Stimulated activated CD8-positive, alpha-beta memory T cell treated with anti-CD3 and anti-CD28 coated beads, Interleukin-12 subunit alpha, Interleukin-12 subunit beta, amount 100 ng/mL, for 1 hour (primary cell): ENCODE data around the gene MED22.

Source experiments
- DNase-seq: peaks from one replicate; pipeline ENCODE4 v3.0.0-alpha.2; 2020; ENCODE audit warnings: low read depth

The MED22 gene

DNA sequence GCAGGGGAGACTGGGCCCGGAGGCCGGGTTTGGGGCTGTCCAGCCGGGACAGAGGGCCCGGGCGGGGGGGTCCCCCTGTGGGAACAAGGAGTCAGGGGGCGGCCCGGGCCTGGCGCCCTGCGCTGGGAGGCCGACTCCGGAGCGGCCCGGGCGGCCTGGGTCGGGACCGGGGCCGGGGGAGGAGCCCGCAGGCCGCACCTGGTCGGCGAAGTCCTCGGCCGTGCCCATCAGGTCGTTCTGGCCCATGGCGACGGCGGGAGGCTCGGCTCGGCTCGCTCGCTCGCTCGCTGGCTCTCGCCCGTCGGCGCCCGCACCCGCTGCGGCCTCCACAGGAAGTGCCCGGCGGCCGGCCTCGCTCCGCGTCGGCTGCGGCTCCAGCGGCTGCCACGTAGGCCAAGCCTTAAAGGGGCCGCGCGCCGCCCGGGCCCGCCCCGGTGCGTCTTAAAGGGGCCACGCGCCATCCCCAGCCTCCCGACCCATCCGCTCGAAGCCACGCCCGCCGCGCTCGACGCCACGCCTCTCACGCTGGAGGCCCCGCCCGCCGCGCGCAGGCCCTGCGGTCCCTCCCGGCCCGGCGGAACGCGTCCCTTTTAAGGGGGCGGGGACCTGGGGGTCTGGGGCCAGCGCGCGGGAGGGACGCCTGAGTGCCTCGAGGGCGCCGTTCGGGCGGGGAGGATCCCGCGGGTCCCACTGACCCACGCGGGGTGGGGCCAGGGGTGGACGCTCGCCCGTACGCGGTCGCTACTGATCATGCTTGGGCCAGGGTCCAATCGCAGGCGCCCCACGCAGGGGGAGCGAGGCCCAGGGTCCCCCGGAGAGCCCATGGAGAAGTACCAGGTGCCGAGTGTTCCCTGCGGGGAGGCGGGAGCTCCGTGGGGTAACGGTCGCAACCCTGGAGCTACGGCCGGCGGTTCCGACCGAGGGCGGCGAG lies 28.1 kb upstream of the MED22 start, which contains the start of the genes STKLD1 and SURF4:
Gene STKLD1 (plus strand): TSS at position 643 of the 931 bp plus-strand sequence. CDS start 108 bp downstream, at position 751.
Gene SURF4 (minus strand): TSS at position 337 of the 931 bp plus-strand sequence. CDS start 91 bp downstream, at position 246.
- peak; percentile 86 for DNase-seq

DNA sequence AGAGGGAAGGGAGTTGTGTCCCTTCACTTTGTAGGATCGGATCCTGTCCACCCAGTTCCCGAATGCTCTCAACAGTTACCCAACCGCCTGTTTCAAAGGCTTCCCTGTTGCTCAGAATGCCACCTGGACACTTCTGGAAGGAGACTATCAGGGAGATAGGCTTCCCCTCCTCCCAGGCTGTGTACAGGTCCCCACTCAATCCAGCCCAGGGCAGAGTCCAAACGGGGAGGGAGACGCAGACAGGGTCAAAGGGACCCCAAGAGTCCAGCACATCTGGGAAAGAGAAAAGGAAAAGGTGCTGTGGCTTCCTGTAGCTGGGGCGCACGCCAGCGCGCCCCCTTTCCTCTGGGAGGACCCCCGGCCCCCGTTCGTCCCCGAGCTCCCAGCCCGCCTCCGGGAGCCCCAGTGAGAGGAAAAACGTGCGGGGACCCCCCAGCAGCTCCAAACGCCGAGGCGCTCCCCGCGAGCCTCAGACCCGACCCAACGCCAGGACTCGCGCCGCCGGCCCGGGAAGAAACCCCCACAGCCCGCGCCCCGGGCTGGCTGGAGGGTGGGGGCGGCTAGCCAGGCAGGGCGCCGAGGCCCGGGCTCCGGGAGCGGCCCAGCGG lies 27.3 kb upstream of the MED22 start:
- no peak for DNase-seq

DNA sequence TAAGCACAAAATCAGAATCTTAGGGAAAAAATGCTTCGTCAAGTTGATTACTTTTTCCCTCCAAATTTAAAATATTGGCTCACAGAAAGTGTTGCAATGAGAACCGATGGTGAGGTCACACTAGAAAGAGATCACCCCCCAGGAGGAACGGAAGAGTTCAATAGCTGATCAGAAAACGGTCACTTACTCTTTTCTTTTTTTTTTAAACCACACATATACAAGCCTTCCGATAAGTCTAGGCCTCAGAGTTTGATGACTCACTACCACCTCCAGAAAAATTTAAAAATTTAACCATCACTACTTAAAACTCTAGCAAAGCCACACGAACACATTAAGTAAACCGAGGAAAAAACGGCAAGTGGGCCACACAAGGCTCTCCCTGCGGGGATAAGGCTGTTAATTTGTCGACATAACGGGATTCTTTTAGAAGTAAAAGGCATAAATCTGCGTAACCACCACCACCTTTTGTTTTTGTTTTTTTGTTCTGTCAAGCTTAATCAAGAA lies 26.7 kb upstream of the MED22 start:
- no peak for DNase-seq

DNA sequence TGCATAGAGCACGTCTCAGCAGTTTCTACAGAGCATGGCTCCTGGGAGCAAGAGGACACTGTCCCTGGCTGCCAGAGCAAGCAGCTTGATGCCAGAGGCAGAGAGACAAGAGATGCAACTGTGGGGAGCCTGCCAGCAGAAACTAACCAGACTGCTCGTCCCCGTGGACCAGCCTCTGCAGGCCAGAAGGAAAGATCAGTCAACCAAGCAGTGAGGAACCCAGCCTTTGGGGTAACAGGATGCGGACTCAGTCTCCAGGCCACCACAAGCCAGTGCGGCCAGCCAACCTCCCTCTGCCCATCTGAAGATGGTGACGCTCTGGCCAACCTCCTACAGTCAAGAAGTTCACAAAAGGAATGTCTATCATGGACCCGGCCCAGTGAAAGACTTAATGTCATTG lies 24.2 kb upstream of the MED22 start:
- DNase-seq = no peak

DNA sequence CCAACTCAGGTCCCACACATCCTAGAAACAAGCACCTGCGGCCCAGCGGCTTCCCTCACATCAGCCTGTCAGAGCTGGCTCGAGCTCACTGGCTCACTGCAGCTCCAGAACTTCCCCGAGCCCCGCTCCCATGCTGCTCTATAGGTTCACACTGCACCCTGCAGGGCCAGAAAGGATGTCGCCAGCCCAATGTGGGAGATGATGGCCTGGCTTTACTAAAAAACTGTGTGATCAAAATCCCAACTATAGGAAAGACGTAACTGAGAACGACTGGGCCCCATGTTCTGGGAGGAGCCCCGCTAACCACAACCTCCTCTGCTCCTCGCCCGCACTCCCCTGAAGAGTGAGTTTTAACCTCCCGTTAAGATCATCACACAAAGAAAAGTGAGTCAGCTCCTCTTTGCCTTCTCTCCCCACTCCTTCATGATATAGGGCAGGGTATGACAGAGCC lies 23.4 kb upstream of the MED22 start:
- DNase-seq = peak; percentile 49

DNA sequence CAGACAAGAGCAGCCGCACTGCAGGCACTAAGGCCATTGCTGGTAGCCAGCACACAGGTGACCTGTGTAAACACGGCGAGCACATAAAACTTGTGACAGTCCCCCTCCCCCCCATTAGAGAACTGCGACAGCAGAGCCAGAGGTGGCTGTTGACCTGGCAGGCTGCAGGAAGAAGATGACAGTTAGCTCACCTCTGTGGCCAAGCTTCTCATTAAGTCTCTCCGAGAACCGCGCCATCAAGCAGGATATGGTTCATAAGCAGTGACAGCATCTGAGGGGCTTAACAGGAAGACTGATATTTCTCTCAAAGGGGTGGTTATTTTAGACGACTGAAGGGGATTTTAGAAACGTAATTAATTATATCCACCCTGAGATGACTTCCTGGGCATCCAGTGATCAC lies 22.8 kb upstream of the MED22 start:
- DNase-seq = no peak

DNA sequence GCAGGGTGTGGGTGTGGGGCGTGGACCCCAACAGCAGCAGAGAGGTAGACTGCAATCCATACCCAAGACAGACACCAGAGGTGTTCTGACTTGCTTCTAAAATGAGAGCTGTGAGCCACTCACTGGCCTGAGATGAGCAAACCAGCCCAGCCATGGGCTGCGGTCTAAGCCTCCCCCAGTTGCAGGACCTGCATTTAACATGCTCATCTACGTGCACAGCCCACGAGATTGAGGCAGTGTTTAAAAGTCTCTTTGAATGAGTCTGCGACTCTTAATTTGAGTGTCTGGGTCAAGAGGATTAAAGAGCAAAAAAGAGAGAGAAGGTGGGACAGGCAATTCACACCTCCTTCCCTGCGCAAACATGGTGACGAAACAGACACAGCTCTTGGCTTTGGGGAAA lies 22.0 kb upstream of the MED22 start:
- no peak for DNase-seq

DNA sequence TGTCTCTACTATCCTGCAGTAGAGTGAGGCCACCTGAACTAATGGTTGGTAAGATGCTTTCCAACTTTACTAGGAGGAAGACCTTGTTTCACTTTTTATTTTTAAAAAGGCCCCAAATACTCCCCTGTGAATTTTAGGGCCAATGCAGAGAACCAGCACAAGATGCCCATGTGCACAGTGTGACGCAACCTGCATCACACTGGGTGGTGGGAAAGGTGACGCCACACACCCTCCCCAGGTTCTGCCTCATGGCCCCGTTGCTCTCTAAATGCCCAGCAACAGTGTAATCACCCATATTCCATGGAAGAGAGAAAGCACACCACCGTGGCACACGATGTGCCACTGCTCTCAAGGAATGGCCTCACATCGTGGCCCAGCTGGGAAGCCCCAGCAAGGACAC lies 21.5 kb upstream of the MED22 start:
- DNase-seq = no peak

DNA sequence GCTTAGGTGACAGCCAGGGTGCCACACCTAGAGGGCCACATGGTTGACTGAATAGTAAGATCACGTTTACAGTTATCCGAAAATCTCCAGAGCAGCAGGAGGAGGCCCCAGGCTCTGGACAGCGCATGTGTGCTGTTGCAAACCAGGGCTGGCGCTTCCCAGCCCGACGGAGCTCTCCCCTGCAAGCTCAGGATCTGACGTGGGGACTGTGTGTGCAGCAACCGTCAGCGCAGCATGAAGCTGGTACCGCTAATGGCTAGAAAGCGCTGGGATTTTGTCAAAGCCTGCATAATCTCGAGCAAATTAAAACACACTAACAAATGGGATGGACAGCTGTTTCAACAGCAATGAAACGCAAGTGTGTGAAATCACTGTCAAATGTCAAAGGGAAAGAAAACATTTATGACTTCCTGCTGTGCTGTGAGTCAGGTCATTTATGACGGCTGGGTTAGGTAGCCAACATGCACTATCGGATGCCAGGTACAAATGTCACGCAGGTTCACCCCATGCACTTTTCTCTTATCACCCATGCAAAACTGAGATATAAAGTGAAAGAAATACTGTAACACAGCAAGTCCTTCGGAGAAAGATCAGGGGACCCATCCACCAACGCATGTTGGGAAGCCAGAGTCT lies 20.4 kb upstream of the MED22 start:
- no peak for DNase-seq

DNA sequence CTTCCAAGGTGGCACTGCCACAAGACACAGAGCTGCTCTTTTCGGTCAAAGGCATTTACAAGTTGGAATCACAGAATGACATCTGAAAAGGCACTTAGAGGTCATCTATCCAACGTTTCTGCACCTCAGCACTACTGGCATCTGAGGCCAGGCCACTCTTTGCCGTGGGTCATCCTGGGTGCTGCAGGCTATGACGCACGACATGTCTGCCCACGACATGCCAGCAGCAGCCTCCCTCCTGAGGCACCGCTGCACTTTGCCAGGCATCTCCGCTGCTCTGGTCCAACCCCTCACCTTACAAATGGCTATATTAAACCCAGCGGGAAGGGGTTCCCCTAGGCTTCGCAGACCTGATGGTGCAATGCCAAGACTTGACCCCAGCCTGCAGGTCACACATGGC lies 19.8 kb upstream of the MED22 start:
- no peak for DNase-seq

DNA sequence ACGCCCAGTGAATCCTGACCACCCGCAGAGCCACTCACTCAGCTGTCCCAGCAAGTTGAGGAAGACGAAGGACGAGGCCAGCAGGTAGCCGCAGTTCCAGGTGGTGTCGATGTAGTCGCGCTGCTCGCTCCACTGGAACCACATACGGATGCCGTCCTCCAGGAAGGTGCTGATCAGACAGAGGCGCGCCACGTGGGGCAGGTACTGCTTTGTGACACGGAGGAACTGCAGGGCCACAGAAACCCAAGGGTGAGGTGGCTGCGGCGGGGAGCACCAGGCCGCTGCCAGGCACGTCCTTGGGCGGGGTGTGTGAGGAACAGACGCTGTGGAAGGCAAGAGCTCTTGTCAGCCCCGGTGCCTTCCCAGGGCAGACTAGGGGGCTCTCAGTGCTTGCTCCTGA lies 19.3 kb upstream of the MED22 start:
- no peak for DNase-seq

DNA sequence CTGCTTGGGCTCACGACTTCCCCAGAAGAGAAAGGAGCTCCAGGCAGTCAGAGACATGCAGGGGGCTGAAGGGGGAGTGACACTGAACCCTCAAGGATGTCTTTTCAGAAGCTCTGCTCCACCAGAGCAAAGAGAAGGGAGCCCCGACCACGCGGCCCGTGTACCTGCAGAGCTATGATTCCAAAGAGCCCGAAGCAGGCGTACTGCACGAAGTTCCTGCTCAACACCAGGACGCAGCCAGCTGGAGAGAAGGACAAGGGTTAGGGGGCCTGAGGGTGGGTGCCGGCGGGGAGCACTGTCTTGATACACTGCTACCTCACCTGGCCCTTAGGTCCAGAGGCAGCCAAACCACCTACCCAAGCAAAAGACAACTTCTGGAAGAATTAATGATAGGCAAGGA lies 18.5 kb upstream of the MED22 start:
- no peak for DNase-seq

DNA sequence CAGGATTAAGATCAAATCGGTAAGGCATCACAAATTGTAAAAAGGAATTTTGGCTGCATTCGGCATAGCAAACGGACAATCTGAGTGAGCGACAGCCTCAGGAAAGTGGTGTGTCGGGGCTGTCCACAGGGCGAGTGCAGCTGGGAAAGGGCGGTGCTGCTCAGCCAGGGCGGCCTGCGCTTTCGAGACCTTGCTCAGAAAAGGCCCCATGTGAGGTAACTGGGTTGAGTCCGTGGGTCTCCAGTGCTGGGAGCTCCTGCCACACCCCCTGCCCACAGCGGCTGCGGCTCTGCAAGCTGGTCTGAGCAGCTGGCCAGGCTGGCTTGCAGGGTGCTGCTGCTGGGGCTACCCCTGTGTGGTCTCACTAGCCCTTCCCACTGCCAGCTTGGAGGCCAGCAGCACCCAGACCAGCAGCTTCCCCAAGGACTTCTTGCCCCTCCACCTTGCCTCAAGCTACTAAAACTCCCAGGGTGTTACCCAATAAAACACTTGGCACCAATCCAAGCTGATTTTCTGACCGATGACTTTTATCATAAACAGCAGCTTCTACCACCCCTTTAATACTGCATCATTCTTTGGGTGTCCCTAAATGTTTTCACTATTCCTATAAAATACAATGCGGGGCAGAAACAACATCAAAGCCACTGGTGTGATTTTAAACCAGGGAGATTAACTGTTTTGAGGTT lies 14.6 kb upstream of the MED22 start:
- no peak for DNase-seq

DNA sequence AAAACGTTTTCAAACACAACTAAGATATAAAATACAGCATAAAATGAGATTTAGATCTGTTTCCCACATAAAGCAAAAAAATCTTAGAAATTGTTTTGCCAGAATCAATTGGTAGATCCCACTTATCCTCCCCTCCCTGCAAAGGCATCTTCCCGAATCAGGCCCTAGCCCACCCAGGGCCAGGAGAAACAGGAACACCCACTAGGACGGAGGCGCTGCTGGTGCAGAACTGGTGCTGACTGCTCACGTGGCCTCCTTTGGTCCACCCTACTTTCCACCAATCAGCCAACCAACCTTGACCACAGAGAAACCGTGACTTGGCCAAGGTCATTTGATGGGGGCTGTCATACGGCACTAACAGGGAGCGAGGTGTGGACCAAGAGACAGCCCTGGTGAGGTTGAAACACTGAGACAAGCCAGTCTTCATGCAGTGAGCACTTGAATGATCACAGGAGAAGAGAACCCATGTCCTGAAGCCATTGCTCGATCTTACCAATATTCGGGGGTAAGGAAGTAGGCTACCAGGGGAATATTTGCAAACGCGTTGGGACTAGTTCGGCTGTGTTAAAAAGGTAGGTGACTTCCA lies 13.7 kb upstream of the MED22 start:
- DNase-seq = no peak

DNA sequence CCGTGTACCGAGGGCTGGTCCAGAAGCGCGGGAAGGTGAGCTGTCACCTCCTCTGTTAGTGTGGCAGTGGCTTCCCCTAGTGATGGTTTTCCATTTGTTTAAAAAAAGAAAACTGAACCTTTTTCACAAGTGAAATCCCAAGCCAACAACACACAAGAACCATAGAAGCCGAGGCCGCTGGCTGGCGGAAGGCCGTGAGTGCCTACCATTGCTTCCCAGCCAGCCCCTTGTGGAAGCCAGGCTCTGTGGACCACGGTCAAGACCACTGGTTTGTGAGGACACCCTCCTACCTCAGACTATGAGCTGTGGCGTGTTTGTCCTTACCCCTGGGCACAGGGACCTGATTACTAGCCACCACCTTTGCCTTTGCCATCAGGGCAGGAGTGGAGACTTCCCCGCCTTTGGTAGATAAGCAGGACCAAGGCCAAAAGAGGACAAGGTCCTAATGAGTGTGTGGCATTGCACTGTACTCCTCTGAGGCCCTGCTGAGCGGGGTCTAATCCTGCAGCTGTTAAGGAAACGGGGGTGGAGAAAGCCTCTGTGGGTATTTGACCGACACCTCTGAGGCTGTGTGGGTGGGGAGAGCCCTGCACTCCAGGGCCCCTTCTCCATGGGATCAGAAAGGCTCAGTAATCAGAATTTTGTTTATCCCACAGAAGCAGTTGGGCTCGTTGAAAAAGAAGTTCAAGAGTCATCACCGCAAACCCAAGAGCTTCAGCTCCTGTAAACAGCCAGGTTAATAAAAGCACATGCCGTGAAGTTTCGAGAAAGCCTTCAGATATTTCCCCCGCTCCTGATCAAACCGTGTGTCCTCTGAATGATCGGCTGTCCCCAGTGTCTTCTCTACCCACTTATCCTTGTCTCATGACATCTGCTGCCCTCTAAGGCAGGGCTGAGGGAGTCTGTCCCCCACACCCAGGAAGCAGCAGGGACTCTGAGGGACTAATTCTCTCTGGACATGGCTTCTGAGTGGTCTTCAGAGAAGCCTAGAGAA lies 12.8 kb upstream of the MED22 start:
- no peak for DNase-seq

DNA sequence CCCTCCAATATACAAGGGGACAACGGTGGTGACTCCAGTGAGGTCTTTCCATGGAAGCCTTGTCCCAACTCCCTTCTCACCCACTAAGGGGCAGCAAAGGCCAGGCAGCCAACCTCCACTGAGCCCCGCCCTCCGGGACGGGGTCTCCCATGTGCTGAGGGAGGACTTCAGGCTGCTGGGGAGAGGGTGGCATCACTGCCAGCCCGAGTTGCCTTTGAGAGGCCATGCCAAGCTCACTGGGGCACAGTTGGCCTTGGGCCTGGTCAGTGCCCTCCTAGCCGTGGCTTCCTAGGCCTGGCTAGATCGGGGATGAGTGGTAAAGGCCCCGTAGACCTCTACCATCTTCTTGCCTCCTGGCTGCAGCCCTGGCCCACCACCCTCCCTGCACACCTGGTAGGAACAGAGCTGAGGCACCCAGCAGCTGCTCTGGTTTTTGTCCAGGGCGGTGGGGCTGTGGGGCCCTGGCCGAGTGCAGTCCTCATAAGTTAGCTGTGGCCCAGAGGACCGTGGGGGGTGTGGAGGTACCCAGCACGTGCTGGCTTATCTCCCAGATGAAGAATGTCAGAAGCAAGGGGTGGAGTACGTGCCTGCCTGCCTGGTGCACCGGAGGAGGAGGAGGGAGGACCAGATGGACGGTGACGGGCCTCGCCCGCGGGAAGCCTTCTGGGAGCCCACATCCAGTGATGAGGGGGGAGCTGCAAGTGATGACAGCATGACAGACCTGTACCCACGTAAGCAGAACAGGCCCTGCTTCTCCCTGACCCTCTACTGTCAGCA lies 11.7 kb upstream of the MED22 start:
- no peak for DNase-seq

DNA sequence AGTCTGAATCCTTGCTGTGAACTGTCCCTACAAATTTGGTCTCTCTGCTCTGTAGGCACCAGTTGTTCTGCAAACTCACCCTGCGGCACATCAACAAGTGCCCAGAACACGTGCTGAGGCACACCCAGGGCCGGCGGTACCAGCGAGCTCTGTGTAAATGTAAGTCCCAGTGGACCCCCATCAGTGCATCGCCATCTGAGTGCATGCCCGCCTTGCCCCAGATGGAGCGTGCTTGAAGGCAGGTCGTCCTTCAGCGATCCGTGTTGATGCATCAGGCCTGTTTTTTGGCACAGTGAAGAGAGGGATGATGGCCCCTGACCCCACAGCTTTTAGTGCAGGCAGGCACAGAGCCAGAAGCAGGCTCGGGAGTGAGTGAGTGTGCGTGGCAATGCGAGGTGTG lies 9.7 kb upstream of the MED22 start:
- no peak for DNase-seq

DNA sequence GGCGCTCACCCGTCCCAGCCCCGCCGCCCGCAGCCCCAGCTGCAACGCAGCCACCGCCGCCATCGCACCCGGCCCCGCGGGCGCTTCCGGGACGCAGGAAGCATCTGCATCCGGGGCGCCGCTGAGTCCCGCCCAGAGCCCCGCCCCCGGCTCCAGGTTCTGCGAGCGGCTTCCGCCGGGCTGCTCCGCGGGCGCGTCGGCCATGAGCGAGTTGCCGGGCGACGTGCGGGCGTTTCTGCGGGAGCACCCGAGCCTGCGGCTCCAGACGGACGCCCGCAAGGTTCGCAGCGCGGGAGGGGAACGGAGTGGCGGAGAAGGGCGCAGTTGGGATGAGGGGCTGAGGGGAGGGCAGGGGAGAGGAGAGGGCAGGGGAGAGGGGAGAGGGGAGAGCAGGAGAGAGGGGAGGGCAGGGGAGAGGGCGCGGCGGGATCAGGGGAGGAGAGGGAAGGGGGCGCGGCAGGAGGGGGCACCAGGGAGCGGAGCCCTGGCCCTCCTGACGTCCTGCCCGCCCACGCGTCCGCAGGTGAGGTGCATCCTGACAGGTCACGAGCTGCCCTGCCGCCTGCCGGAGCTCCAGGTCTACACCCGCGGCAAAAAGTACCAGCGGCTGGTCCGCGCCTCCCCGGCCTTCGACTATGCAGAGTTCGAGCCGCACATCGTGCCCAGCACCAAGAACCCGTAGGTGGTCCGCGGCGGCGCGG lies 8.6 kb upstream of the MED22 start, which contains the start of the genes SURF1 and SURF2:
Gene SURF1 (minus strand): TSS at position 97 of the 701 bp plus-strand sequence. CDS start 34 bp downstream, at position 63.
Gene SURF2 (plus strand): TSS at position 160 of the 701 bp plus-strand sequence. CDS start 43 bp downstream, at position 203.
- peak; percentile 77 for DNase-seq
